Dendritic cell treated with granulocyte-macrophage colony-stimulating factor and Interleukin-4, amounts not matched to agents 40 ng/mL and 50 ng/mL, for 4 days (primary cell): ENCODE measurements around the gene ZNF879.

Source experiments
- H3K27ac Mint-ChIP-seq: one replicate; pipeline ENCODE4 v1.8.0; 2022; ENCODE audit warnings: mild to moderate bottlenecking, mixed read lengths
- H3K27me3 Mint-ChIP-seq: one replicate; pipeline ENCODE4 v1.8.0; 2022; ENCODE audit warnings: mild to moderate bottlenecking, mixed read lengths
- H3K36me3 Mint-ChIP-seq: one replicate; pipeline ENCODE4 v1.8.0; 2022; ENCODE audit warnings: low read depth, mixed read lengths
- H3K4me1 Mint-ChIP-seq: one replicate; pipeline ENCODE4 v1.8.0; 2022; ENCODE audit warnings: low read depth, mixed read lengths
- H3K4me3 Mint-ChIP-seq: one replicate; pipeline ENCODE4 v1.8.0; 2022; ENCODE audit warnings: mild to moderate bottlenecking, moderate library complexity, mixed read lengths
- H3K9me3 Mint-ChIP-seq: one replicate; pipeline ENCODE4 v1.8.0; 2022; ENCODE audit warnings: mixed read lengths
- intact Hi-C: fragments of 100-400 bp; cut with micrococcal nuclease; formaldehyde crosslinking; loops from one replicate; pipeline ENCODE4 v1.15.0; 2022

Gene ZNF879

DNA sequence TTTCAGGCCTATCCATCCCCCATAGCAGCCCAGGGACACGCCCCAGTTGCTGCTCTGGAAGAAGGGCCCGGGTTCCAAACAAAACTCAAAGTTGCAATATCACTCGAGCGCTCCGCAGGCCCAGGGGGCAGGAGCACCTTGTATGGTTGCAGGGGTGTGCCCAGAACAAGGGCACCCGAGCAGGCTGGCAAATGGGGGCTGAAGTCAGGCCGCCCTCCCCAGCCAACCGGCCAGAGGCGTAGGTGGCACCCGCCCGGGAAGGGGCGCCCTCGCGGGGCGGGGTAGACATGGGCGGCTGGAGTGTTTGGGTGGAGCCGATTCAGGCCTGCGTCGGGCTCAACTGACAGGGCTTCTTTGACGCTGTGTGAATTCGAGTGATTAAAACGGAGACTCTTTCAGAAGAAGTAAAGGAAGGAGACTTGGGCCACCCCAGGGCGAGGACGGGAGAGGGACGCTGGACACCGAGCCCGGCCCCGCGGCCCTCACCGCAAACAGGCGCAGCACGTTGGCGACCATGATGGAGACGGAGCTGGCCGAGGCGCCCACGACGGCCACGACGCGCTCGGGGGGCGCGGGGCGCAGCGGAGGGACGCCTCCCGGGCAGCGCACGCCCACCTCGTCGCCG lies 29.5 kb upstream of the ZNF879 start:
- peaks cover 42% of the 10 kb centered on the region for H3K27me3 Mint-ChIP-seq

DNA sequence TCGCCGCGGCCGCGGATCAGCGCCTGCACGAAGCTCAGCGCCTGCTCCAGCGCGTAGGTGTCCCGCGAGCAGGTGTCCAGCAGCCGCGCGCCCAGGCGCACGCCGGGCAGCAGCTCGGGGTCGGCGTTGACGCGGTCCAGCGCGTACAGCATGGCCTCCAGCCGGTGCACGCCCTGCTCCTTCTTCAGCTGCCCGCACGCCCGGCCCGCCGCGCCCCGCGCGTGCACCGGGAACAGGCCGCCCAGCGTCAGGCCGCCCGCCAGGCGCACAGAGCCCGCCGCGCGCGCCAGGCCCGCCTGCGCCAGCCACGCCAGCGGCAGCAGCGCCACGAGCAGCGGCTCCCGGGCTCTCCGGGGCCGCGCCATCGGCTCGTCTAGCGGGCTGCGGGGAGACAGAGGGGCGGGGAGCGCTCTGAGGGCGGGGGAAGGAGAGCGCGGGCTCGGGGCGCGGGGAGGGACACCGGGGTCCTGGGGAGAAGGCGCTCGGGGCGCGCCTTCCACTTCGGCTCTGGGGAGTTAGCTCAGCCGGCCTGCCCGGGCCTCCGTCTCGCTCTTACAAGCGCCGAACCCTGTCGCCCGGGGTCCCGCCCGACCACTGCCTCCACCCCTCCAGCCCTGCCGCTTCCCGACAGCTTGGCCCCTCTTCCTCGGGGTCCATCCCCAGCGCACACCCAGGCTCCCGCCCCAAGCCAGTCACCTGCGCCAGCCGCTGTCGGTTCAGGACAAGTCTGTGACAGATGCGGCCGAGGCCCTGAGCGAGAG lies 28.8 kb upstream of the ZNF879 start, which contains the start of gene GRM6:
GRM6 (minus strand) TSS at position 741 of the 761 bp plus-strand sequence; CDS start at position 365, 376 bp downstream.
- intact Hi-C loops: no loop called here
- no peaks in the 10 kb centered on the region for H3K36me3 Mint-ChIP-seq
- H3K27me3 Mint-ChIP-seq: peaks cover 42% of the 10 kb centered on the region
- H3K4me3 Mint-ChIP-seq: no peak within 1 kb of the TSS
- no peak within 1 kb of the TSS for H3K27ac Mint-ChIP-seq
- H3K9me3 Mint-ChIP-seq: peaks cover 38% of the 10 kb centered on the region
- no peaks in the 10 kb centered on the region for H3K4me1 Mint-ChIP-seq

More for the DNA sequence above, 29.5 kb upstream of the ZNF879 start:
- Mint-ChIP-seq H3K36me3 (no peaks in the 10 kb centered on the region), H3K9me3 (peaks cover 43% of the 10 kb centered on the region), H3K4me1 (no peaks in the 10 kb centered on the region), H3K4me3 (no peak overlapping the region), H3K27ac (no peak overlapping the region)
- intact Hi-C loops: no loop called here

DNA sequence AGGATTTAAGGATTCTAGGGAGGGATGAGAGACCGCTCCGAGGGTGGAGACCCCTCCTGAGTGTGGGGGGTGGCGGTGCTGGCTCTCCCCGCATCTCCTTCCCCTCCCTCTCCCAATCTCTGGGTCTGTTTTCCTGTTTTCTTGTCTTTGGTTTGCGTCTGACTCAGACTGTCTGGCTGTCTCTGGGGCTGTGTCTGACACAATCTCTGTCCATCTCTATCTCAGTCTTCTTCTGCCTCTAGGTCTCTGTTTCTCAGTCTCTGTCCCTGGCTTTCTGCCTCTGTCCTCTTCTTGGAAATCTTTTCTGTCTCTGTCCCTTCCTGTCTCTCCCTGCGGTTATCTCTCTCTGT lies 28.3 kb upstream of the ZNF879 start:
- H3K4me3 Mint-ChIP-seq: no peak overlapping the region
- intact Hi-C loops: no loop called here
- no peaks in the 10 kb centered on the region for H3K4me1 Mint-ChIP-seq
- H3K9me3 Mint-ChIP-seq: peaks cover 33% of the 10 kb centered on the region
- peaks cover 42% of the 10 kb centered on the region for H3K27me3 Mint-ChIP-seq
- no peak overlapping the region for H3K27ac Mint-ChIP-seq
- H3K36me3 Mint-ChIP-seq: no peaks in the 10 kb centered on the region

DNA sequence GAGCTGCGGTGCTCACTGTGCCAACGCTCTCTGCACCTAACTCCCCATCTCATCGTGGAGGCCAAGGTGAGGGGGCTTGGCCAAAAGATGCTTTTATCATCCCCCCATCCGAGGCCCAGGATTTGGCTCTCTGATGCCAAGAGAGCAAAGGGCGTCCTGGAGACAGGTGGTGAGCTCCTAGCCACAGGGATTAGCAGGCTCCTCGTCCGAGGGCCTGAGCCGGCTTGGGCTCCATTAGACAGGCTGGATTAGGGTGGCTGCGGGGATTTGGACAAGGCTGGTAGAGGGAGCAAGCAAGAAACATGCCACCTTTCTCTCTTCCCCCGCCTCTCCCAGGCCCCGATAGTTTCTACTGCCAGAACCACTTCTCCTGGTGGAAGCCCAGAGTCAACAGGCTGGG lies 27.4 kb upstream of the ZNF879 start:
- H3K9me3 Mint-ChIP-seq: peaks cover 29% of the 10 kb centered on the region
- H3K27me3 Mint-ChIP-seq: peaks cover 42% of the 10 kb centered on the region
- H3K27ac Mint-ChIP-seq: no peak overlapping the region
- no peaks in the 10 kb centered on the region for H3K4me1 Mint-ChIP-seq
- H3K36me3 Mint-ChIP-seq: no peaks in the 10 kb centered on the region
- intact Hi-C loops: no loop called here
- H3K4me3 Mint-ChIP-seq: no peak overlapping the region

DNA sequence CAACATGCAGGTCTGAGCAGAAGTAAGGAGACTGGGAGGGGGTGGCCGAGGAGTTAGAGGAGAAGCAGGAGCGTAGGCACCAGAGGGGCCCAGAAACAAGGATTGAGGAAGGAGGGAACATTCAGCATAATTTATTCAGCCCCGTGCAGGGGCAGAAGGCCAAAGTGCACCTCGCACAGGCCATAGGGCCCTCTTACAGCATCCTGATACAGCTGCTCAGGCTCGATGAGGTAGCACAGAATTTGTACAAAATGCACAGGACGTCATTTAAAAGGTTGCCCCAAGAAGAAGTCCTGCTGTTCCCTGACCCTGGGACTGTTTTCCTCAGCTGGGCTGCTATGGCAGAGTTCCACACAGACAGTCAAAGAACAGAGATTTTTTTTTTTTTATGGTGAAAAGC lies 26.4 kb upstream of the ZNF879 start:
- intact Hi-C loops: no loop called here
- H3K9me3 Mint-ChIP-seq: peaks cover 29% of the 10 kb centered on the region
- no peaks in the 10 kb centered on the region for H3K4me1 Mint-ChIP-seq
- H3K4me3 Mint-ChIP-seq: no peak overlapping the region
- H3K27ac Mint-ChIP-seq: no peak overlapping the region
- H3K36me3 Mint-ChIP-seq: no peaks in the 10 kb centered on the region
- peaks cover 37% of the 10 kb centered on the region for H3K27me3 Mint-ChIP-seq

DNA sequence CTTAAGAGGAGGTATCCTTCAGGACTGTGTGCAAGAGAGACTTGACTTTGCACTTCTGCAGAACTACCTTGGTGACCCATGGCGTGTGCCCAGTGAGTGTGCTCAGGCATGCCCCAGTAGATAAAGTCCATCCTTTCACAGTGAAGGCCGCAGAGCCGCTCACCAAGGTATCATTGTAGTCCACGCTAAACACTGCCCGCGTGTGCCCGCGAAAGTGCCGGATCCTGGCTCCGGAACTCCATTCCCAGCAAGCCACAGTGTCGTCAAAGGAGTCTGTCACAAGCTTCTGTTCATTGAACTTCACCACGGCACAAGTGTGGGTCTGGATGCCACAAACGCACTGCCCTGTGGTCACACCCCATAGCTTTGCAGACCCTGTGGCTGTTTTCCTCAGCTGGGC lies 25.2 kb upstream of the ZNF879 start:
- H3K4me1 Mint-ChIP-seq: no peaks in the 10 kb centered on the region
- H3K4me3 Mint-ChIP-seq: no peak overlapping the region
- peaks cover 24% of the 10 kb centered on the region for H3K27me3 Mint-ChIP-seq
- H3K9me3 Mint-ChIP-seq: peaks cover 35% of the 10 kb centered on the region
- H3K27ac Mint-ChIP-seq: no peak overlapping the region
- intact Hi-C loops: no loop called here
- H3K36me3 Mint-ChIP-seq: no peaks in the 10 kb centered on the region

DNA sequence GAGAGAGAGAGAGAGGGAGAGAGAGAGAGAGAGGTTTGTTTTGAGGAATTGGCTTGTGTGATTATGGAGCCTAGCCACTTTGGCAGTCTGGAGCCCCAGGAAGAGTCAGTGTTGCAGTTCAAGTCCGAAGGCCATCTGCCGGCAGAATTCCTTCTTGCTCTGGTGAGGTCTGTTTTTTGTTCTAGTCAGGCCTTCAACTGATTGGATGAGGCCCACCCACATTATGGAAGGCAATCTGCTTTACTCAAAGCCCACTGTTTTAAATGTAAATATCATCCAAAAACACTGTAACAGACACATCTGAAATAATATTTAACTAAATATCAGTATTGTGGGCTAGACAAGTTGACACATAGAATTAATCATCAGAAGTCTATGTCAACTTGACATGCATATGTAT lies 17.0 kb upstream of the ZNF879 start:
- H3K9me3 Mint-ChIP-seq: peaks cover 70% of the 10 kb centered on the region
- intact Hi-C loops: no loop called here
- H3K27me3 Mint-ChIP-seq: no peaks in the 10 kb centered on the region
- no peak overlapping the region for H3K27ac Mint-ChIP-seq
- H3K36me3 Mint-ChIP-seq: no peaks in the 10 kb centered on the region
- no peak overlapping the region for H3K4me3 Mint-ChIP-seq
- H3K4me1 Mint-ChIP-seq: no peaks in the 10 kb centered on the region

DNA sequence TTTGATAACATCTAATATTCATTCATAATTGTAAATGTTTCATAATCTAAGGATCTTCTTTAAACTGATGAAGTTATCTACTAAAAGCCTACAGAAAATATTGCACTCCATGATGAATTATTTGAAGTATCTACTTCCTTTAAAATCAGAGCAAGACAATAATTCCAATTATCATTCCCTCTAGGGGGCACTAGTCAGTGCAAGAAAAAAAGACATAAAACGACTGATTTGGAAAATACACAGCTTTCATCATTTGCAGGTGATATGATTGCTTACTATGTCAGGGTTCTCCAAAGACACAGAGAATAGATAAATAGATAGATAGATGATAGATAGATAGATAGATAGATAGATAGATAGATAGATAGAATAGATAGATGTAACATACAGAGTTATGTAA lies 14.9 kb upstream of the ZNF879 start:
- H3K27ac Mint-ChIP-seq: no peak overlapping the region
- H3K36me3 Mint-ChIP-seq: no peaks in the 10 kb centered on the region
- H3K9me3 Mint-ChIP-seq: peaks cover 66% of the 10 kb centered on the region
- H3K4me1 Mint-ChIP-seq: no peaks in the 10 kb centered on the region
- intact Hi-C loops: no loop called here
- H3K4me3 Mint-ChIP-seq: no peak overlapping the region
- H3K27me3 Mint-ChIP-seq: no peaks in the 10 kb centered on the region

DNA sequence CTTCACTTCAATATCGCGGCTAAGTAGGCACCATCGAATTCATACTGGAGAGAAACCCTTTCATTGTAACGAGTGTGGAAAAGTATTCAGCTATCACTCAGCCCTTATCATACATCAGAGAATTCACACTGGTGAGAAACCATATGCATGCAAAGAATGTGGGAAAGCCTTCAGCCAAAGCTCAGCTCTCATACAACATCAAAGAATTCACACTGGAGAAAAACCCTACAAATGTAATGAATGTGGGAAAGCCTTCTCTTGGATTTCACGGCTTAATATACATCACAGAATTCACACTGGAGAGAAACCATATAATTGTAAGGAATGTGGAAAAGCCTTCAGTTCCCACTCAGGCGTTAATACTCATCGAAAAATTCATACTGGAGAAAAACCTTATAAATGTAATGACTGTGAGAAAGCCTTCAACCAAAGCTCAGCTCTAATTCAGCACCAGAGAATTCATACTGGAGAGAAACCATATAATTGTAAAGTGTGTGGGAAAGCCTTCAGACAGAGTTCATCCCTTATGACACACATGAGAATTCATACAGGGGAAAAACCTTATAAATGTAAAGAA lies 9.5 kb downstream of the ZNF879 start:
- peaks cover 96% of the 10 kb centered on the region for H3K9me3 Mint-ChIP-seq
- H3K4me1 Mint-ChIP-seq: no peaks in the 10 kb centered on the region
- H3K36me3 Mint-ChIP-seq: peaks cover 54% of the 10 kb centered on the region
- intact Hi-C loops: no loop called here
- H3K27ac Mint-ChIP-seq: no peak overlapping the region
- H3K27me3 Mint-ChIP-seq: no peaks in the 10 kb centered on the region
- H3K4me3 Mint-ChIP-seq: no peak overlapping the region

DNA sequence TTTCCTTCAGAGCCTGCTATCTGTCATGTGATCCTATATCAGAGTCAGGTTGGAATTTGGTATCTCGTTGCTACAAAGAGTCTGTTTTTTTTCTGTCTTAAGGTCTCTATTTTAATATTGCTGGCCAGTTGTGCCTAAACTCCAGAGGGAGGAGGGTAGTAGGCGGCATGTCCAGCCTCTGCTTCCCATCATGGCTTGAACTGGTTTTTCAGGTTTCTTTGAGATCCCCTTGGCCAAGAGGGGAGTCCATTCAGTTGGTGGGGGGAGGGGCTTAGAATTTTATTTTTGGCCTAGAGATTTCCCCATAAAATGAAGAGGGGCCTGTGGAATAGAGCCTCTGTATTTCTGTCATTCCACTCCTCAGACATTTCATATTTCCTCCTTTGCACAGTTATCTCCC lies 21.2 kb downstream of the ZNF879 start:
- H3K36me3 Mint-ChIP-seq: no peaks in the 10 kb centered on the region
- H3K9me3 Mint-ChIP-seq: peaks cover 74% of the 10 kb centered on the region
- H3K4me1 Mint-ChIP-seq: no peaks in the 10 kb centered on the region
- intact Hi-C loops: no loop called here
- H3K27ac Mint-ChIP-seq: no peak overlapping the region
- no peaks in the 10 kb centered on the region for H3K27me3 Mint-ChIP-seq
- no peak overlapping the region for H3K4me3 Mint-ChIP-seq

DNA sequence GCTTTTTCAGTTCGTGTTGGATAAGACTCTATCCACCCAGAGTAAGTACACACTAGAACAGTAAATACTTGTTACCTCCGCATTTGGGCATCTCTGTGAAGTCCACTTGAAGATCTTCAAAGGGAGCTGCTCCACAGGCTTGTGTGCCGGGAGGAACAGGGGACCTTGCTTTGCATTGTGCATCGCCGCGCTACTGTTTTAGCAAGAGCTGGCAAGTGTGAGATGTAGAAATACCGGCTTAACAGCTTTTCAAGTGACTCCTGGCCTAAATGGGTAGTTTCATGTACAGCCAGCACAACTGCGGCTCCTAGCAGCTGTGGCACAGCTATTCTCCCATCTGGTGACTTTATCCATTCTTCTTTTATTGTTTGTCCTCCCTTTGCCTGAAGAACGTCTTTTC lies 28.2 kb downstream of the ZNF879 start:
- no peaks in the 10 kb centered on the region for H3K36me3 Mint-ChIP-seq
- no peaks in the 10 kb centered on the region for H3K4me1 Mint-ChIP-seq
- H3K27ac Mint-ChIP-seq: no peak overlapping the region
- peaks cover 79% of the 10 kb centered on the region for H3K9me3 Mint-ChIP-seq
- no peaks in the 10 kb centered on the region for H3K27me3 Mint-ChIP-seq
- H3K4me3 Mint-ChIP-seq: no peak overlapping the region
- intact Hi-C loops: no loop called here

DNA sequence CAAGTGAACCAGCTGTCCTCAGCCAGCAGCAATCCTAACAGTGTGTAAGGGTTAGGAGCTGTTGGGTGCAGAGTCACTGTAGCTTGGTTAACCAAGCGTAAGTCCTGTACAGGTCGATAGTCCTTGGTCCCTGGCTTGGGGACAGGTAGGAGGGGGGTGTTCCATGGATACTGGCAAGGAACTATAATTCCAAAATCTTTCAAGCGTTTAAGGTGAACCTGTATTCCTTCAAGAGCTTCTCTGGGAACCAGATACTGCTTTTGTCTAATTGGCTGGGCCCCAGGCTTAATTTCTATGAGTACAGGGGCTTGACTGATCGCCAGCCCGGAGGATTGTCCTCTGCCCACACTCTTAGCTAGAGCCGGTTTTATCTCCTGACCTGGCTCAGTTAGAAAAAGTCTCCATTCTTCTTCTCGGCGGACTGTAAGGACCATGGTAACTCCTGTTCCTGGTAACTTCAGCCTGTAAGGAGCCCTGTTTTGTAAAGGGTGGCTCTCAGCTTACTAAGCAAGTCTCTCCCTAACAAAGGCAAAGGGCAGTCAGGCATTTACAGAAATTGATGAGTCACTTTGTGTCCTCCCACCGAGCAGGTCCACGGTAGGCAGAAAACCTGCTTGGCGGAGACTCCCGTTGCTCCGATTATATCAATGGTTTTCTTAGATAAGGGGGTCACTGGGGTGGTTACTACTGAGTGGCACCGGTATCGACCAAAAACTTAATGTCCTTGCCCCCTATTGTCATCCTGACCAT lies 30.6 kb downstream of the ZNF879 start:
- Mint-ChIP-seq H3K4me3 (no peak overlapping the region), H3K27me3 (peaks cover 3% of the 10 kb centered on the region), H3K9me3 (peaks cover 64% of the 10 kb centered on the region), H3K4me1 (no peaks in the 10 kb centered on the region), H3K27ac (no peak overlapping the region), H3K36me3 (peaks cover under 1% of the 10 kb centered on the region)
- intact Hi-C loops: no loop called here

DNA sequence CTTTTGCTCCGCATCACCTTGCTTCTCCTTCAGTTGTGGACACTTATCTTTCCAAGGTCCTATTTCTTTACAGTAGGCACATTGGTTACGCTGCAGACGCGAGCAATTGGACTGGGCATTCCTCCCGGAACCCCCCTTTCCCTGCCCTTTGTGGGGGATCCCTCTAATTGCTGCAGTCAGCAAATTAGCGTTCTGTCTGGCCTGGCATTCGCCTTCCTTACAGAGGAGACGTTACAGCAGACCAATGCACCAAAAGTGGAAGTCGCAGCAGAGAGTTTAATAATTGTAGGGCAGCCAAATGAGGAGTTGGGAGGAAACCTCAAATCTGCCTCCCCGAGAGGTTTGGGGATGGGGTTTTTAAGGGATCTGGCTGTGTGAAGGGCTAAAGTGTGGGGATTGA lies 31.3 kb downstream of the ZNF879 start:
- intact Hi-C loops: no loop called here
- peaks cover 7% of the 10 kb centered on the region for H3K36me3 Mint-ChIP-seq
- H3K27ac Mint-ChIP-seq: no peak overlapping the region
- H3K4me1 Mint-ChIP-seq: peaks cover 4% of the 10 kb centered on the region
- H3K4me3 Mint-ChIP-seq: no peak overlapping the region
- peaks cover 67% of the 10 kb centered on the region for H3K9me3 Mint-ChIP-seq
- H3K27me3 Mint-ChIP-seq: peaks cover 5% of the 10 kb centered on the region

DNA sequence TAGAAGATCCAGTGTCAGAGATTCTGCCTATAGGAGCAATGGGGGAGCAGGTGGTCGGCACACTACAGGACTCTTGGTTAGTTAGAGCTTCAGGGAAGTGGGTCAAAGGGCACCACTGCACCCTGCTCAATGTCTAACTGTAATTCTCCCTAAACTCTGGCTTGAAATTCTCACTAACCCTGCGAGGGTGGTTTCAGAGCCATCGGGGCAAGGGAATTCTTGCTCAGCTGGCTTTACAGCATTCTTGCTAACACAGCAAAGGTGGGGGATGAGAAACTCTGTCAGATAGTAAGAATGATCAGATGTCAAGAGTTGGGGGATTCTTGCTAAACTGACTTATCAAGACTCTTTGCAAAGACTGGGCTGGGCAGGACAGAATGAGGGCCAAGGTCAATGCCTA lies 31.8 kb downstream of the ZNF879 start:
- Mint-ChIP-seq H3K36me3 (peaks cover 12% of the 10 kb centered on the region), H3K4me1 (peaks cover 4% of the 10 kb centered on the region), H3K27ac (no peak overlapping the region), H3K9me3 (peaks cover 63% of the 10 kb centered on the region), H3K4me3 (no peak overlapping the region), H3K27me3 (peaks cover 5% of the 10 kb centered on the region)
- intact Hi-C loops: no loop called here
